Testis (tissue), 3 donors: Measurements from ENCODE around the gene ELMOD1. TPM values are rescaled to one million over a fixed set of nuclear protein-coding genes. Genes with fewer than 3 reads are reported as not detected.
A peak's percentile ranks its signal among the peaks of the same experiment; 100 is the strongest.

Source experiments
- DNase-seq: peaks from one replicate; pipeline ENCODE4 v3.0.0-alpha.2; 2019
- H3K27ac ChIP-seq, 2 donors: fragments of 200-600 bp; sonication (generic); one replicate each; pipeline ENCODE4 v1.5.1; 2019
- H3K27me3 ChIP-seq: fragments of 200-600 bp; sonication (generic); one replicate; pipeline ENCODE4 v1.5.1; 2019
- H3K36me3 ChIP-seq: fragments of 200-600 bp; sonication (generic); one replicate; pipeline ENCODE4 v1.5.1; 2017; ENCODE audit warnings: low read depth; ENCODE audit errors: missing control alignments
- H3K4me1 ChIP-seq: fragments of 200-600 bp; sonication (generic); one replicate; pipeline ENCODE4 v1.5.1; 2019
- H3K4me3 ChIP-seq, 2 donors: fragments of 200-600 bp; sonication (generic); one replicate each; pipeline ENCODE4 v1.5.1; 2017 to 2019
- H3K9me3 ChIP-seq: fragments of 200-600 bp; sonication (generic); one replicate; pipeline ENCODE4 v1.5.1; 2017
- CTCF ChIP-seq, 3 experiments: fragments of 450-650 bp in 2 of 3; fragments of 200-600 bp in 1 of 3; sonication (generic) in 1 of 3; IDR thresholded peaks; one replicate each; pipeline ENCODE4 v1.5.1; 2016 to 2019; ENCODE audit warnings: antibody characterized with exemption in 3 of 3, mild to moderate bottlenecking in 2 of 3, moderate library complexity in 1 of 3
- POLR2A ChIP-seq: fragments of 450-650 bp; IDR thresholded peaks from one replicate; pipeline ENCODE4 v1.6.1; 2017; ENCODE audit warnings: antibody characterized with exemption, mild to moderate bottlenecking, moderate library complexity
- WGBS, 2 donors: methylation state at CpG; one replicate each; pipeline ENCODE4 v1.1.5; 2018; 5-methylcytosine and 5-hydroxymethylcytosine counted together
- intact Hi-C: fragments of 100-400 bp; cut with DNase I; formaldehyde crosslinking; loops from one replicate; pipeline ENCODE4 v1.15.1; 2023; ENCODE audit warnings: low total_unique reads
- polyA plus RNA-seq: library from polyadenylated mRNA; stranded (reverse); fragments of 350-450 nt; fragmentation: Illumina TruSeq; extraction: RNeasy Lipid Tissue Mini Kit (QIAGEN cat#74804); gene quantifications from one replicate; pipeline ENCODE4 v1.2.3, GENCODE V29; 2014; ENCODE audit warnings: low read depth, low replicate concordance; ENCODE audit not compliant: insufficient read depth
- total RNA-seq, 2 donors: library from RNA; depleted of rRNA; stranded (reverse); fragments of >200 nt; gene quantifications; one replicate each; pipeline ENCODE4 v1.2.3, GENCODE V29; 2016

Gene ELMOD1
- total and polyA plus RNA-seq, 3 donors from 2014 or later: 5.6 to 11.1 (median 8.7) TPM

GRCh38 chr11:107678632-107678971 is 87.7 kb downstream of the ELMOD1 start:
- no peaks in the 10 kb centered on the region for H3K4me1 ChIP-seq
- intact Hi-C loops: no loop called here
- WGBS, 2 donors: 44 to 54% methylated on average over 6 of the region's 6 CpGs
- no peaks in the 10 kb centered on the region for H3K36me3 ChIP-seq
- H3K9me3 ChIP-seq: no peaks in the 10 kb centered on the region
- H3K27me3 ChIP-seq: no peaks in the 10 kb centered on the region
- no peak overlapping the region for H3K27ac ChIP-seq
- H3K4me3 ChIP-seq: no peak overlapping the region
- TF ChIP-seq POLR2A (no peak), CTCF (IDR thresholded peaks at IDR 0.05) (no peak)
- DNase-seq: no peak

DNA sequence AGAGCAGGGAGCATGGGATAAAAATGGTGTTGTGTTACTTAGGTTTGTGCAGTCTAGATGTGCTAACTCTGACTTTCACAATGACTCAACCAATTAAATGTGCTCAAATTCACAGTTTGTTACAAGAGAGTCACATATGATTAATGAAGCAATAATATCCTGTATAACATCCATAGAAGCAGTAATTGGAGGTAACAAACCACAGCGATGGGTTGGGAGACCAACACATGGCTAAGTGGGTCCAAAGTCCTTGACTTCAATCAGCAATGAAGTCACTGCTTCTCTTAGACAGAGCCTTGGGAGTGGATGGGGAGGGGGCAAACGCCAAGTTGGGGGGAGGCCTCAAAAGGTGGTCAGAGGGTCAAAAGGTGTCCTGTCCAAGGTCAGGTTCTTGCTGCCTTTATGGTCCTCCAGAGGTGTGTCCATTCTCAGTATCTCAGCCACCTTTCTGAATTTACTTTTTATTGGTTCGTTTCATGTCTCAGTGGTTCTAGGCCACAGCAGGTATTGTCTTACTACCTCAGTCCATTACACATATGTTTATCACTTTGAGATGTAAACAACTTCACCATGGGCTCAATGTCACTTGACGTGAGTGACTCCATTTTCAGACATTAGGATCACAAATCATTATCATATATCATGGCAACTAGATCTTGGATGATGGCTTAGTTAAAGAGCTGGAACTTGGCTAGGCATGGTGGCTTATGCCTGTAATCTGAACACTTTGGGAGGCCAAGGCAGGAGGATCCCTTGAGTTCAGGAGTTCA is 88.5 kb downstream of the ELMOD1 start:
- no peaks in the 10 kb centered on the region for H3K9me3 ChIP-seq
- H3K36me3 ChIP-seq: no peaks in the 10 kb centered on the region
- no peak overlapping the region for H3K4me3 ChIP-seq
- DNase-seq: no peak
- no peaks in the 10 kb centered on the region for H3K4me1 ChIP-seq
- WGBS, 2 donors: 82 to 91% methylated on average over 4 of the region's 4 CpGs
- no peak overlapping the region for H3K27ac ChIP-seq
- TF ChIP-seq POLR2A (no peak), CTCF (IDR thresholded peaks at IDR 0.05) (no peak)
- intact Hi-C loops: no loop called here
- no peaks in the 10 kb centered on the region for H3K27me3 ChIP-seq

DNA sequence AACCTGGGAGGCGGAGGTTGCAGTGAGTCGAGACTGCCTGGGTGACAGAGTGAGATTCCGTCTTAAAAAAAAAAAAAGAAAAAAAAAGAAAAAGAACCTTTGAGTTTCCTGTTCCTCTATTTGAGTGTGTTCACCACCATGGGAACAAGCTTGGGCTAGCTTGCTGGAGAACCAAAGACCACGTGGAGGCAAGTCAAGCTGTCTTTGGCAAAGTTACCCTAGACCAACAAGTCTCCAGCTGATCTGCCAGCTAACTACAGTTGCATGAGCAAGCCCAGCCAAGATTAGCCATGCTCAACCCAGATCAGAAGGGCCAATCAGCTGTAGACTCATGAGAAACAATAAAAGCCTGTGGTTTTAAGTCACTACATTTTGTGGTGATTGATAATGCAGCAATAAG is 91.2 kb downstream of the ELMOD1 start:
- no peak overlapping the region for H3K27ac ChIP-seq
- no peaks in the 10 kb centered on the region for H3K27me3 ChIP-seq
- TF ChIP-seq POLR2A (no peak), CTCF (IDR thresholded peaks at IDR 0.05) (no peak)
- no peaks in the 10 kb centered on the region for H3K36me3 ChIP-seq
- intact Hi-C loops: no loop called here
- no peak overlapping the region for H3K4me3 ChIP-seq
- H3K9me3 ChIP-seq: no peaks in the 10 kb centered on the region
- no peaks in the 10 kb centered on the region for H3K4me1 ChIP-seq
- DNase-seq: no peak
- 89 to 91% methylated on average over 4 of the region's 4 CpGs for WGBS, 2 donors

- Histone ChIP-seq H3K4me1 (no peaks in the 10 kb centered on the region), H3K4me3 (no peak overlapping the region), H3K36me3 (no peaks in the 10 kb centered on the region), H3K27ac (no peak overlapping the region), H3K27me3 (no peaks in the 10 kb centered on the region), H3K9me3 (no peaks in the 10 kb centered on the region)
- no peak for TF ChIP-seq POLR2A
- TF ChIP-seq CTCF (IDR thresholded peaks at IDR 0.05): no peak
- peak; percentile 20 for DNase-seq
- 66 to 79% methylated on average over 5 of the region's 5 CpGs for WGBS, 2 donors
- intact Hi-C loops: no loop called here
Measured at GRCh38 chr11:107682572-107682971, 91.6 kb downstream of the ELMOD1 start.

GRCh38 chr11:107683061-107683460 is 92.1 kb downstream of the ELMOD1 start:
- Histone ChIP-seq H3K27ac (no peak overlapping the region), H3K4me1 (no peaks in the 10 kb centered on the region), H3K9me3 (no peaks in the 10 kb centered on the region), H3K36me3 (no peaks in the 10 kb centered on the region), H3K4me3 (no peak overlapping the region), H3K27me3 (no peaks in the 10 kb centered on the region)
- TF ChIP-seq POLR2A: no peak
- WGBS, 2 donors: 72 to 82% methylated on average over 2 of the region's 2 CpGs
- intact Hi-C loops: no loop called here
- DNase-seq: no peak
